GM20000 (cell line): ENCODE data around the gene FXN.
A peak's percentile ranks its signal among the peaks of the same experiment; 100 is the strongest.
"Not testable (repeated sequence)": the region's sequence is repeated elsewhere in the genome, so short reads cannot be mapped to it uniquely, and the experiment has no call there.

ENCODE experiments used
- DNase-seq: peaks from one replicate; pipeline ENCODE4 v3.0.0; 2012; ENCODE audit warnings: low spot score
- TF ChIP-seq, protein P1 (sequence below): IDR thresholded peaks from 2 replicates; pipeline ENCODE4 v1.5.1; 2012; ENCODE audit warnings: mild to moderate bottlenecking, control low read depth; ENCODE audit errors: extremely low read depth, missing control alignments

The FXN gene

DNA sequence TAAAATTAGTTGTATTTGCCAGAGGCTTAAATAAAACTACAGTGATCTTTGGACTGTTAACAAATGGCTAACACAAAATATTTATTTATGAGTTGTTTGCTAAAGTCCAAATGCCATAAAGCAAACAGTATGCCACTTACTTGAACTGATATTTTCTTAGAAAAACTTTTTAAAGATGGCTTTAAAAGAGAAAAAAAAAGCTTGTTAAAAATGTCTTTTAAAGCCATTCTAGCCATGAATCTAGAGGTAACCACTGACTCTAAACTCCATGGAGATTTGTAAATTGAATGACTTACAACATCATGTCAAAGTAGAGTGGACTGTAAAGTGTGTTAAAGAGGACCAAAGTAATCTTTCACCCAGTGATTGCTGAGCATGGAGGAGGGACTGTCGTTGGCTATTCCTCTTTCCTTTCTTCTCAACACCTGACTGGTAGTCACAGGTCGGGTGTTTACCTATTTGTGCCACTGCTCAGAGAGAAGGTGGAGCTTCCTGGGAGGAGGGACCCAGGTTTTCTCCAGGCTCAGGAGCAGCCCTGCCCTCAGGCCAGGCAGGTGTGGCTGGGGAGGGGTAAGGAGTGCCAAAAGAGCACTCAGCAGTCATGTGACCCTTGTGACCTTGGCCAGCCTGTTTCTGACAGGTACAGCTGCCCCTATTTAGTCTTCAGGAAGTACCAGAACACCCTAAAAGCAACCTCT is 69.4 kb downstream of the FXN start:
- TF ChIP-seq, protein P1, sequence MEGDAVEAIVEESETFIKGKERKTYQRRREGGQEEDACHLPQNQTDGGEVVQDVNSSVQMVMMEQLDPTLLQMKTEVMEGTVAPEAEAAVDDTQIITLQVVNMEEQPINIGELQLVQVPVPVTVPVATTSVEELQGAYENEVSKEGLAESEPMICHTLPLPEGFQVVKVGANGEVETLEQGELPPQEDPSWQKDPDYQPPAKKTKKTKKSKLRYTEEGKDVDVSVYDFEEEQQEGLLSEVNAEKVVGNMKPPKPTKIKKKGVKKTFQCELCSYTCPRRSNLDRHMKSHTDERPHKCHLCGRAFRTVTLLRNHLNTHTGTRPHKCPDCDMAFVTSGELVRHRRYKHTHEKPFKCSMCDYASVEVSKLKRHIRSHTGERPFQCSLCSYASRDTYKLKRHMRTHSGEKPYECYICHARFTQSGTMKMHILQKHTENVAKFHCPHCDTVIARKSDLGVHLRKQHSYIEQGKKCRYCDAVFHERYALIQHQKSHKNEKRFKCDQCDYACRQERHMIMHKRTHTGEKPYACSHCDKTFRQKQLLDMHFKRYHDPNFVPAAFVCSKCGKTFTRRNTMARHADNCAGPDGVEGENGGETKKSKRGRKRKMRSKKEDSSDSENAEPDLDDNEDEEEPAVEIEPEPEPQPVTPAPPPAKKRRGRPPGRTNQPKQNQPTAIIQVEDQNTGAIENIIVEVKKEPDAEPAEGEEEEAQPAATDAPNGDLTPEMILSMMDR = no peak
- DNase-seq = no peak

DNA sequence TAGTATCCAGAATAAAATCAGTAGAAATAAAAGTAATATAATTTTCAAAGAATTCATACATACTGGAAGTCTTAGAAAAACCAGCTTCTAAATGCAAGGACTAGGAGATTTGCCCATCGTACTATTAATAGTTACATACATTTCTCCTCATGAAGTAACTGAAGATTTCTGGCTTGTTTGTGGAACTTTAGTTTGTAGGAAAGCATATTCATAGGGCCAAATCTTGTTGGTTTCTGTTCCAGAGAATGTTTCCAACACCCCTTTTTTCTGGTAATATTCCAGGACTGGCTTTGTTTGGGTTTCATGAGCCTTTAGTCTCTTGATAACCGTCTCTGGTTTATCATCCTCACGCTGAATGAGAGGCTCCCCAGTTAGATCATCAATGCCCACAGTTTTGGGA is 72.2 kb downstream of the FXN start:
- TF ChIP-seq, protein P1 = no peak
- no peak for DNase-seq

DNA sequence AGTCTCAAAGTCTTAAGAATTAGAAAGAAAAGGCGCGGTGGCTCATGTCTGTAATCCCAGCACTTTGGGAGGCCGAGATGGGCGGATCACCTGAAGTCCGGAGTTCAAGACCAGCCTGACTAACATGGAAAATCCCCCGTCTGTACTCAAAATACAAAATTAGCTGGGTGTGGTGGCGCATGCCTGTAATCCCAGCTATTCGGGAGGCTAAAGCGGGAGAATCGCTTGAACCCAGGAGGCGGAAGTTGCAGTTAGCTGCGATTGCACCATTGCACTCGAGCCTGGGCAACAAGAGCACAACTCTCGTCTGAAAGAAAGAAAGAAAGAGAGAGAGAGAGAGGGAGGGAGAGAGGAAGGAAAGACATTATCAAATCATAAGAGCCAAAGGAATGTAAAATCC is 73.2 kb downstream of the FXN start:
- DNase-seq = not testable (repeated sequence)

DNA sequence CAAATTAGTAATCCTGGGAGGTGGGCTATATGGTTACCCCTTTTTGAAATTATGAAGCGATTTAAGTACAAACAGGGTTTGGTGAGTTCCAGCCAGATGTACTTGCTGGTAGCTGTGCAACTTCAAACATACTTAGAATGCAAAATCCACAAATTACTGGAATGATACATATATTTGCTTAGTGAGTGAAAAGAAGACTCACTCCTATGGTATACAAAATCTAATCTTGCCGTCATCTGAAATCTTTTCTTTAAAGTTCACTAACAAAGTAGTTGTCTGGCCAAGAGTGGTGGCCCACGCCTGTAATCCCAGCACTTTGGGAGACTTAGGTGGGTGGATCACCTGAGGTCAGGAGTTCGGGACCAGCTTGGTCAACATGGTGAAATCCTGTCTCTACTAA is 73.6 kb downstream of the FXN start:
- no peak for DNase-seq
- TF ChIP-seq, protein P1 = no peak

DNA sequence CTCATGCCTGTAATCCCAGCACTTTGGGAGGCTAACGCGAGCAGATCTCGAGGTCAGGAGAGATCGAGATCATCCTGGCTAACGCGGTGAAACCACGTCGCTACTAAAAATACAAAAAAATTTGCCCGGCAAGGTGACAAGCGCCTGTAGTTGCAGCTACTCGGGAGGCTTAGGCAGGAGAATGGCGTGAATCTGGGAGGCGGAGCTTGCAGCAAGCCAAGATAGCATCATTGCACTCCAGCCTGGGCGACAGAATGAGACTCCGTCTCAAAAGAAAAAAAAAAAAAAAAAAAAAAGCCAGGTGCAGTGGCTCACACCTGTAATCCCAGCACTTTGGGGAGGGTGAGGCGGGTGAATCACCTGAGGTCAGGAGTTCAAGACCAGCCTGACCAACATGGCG is 77.1 kb downstream of the FXN start:
- not testable (repeated sequence) for DNase-seq

- DNase-seq = no peak
- TF ChIP-seq, protein P1 = no peak
These were observed 80.1 kb downstream of the FXN start for GRCh38 chr9:69115621-69116020.

GRCh38 chr9:69118656-69119055 is 83.1 kb downstream of the FXN start:
- TF ChIP-seq, protein P1 = no peak
- no peak for DNase-seq

DNA sequence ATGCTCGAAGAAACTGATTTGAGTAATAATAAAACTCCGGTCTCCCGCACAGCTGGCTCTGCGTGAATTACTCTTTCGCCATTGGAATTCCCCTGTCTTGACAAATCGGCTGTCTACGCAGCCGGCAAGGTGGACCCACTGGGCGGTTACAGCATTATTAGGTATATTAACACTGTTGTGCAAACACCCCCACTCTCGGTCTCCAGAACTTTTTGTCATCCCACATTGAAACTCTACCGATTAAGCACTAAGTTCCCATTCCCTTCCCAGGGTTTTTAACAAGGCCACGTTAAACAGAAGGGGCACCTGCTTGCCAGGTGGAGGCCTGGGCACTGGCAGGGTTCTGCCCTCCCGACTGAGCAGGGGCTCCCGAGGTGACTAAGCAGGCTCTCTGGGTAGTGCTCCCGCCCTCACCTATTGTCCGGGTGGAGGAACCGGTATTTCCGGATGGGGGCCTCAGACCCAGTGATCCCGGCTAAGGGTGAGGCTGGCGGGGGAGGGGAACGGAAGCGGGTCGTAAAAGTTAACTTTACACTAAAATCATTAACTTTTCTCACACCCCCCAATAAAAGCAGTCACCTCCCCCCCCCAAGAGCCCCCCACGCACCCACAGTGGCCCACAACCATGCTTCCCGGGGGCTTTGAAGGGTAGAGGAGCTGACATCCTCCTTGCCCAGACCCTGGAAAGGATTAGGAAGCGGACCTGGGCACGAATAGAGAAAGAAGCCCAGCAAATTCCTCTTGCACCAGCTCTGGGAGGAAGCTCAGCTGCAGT is 85.0 kb downstream of the FXN start:
- TF ChIP-seq, protein P1 = no peak
- peak; percentile 61 for DNase-seq
